Measurements from ENCODE around the gene CPZ.

DNA sequence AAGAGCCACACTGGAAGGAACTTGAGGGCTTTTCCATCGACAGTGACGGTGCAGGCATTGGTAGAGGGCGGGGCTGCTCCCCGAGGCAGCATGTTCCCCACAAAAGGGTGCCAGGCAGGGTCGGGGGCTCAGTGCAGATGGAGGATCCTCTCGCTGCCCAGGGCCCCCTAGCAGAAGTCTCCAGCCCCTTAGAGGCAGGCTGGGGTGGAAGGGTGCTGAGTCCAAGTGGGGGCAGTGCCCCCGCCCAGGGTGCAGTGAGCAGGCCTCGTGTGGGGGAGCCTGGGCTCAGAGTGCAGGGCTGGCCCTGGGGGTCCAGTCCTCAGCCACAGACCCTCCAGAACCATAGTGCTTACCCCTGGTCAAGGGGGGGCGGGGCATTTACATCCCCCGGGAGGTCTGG is 9.0 kb downstream of the CPZ start:
- TF ChIP-seq POLR2AphosphoS5 (IDR thresholded peaks at IDR 0.05; ENCODE audit: low read depth, low read length) (no peak), POLR2A (IDR thresholded peaks at IDR 0.05; ENCODE audit: low read depth, low read length) (no peak), SPI1 (IDR thresholded peaks at IDR 0.05; ENCODE audit: low read depth, low read length) (no peak), PAX5 (IDR thresholded peaks at IDR 0.05; ENCODE audit: insufficient read depth, low read length, severe bottlenecking) (no peak)
